Neural crest cell (in vitro differentiated cells): Measurements from ENCODE around the gene COX6B1. TPM values are rescaled to one million over a fixed set of nuclear protein-coding genes. Genes with fewer than 3 reads are reported as not detected.

Experiments used
- DNase-seq: peaks from one replicate; pipeline ENCODE4 v3.0.0; 2021; ENCODE audit warnings: low read depth, mixed read lengths, low spot score
- H3K27ac Mint-ChIP-seq: one replicate; pipeline ENCODE4 v1.8.0; 2021; ENCODE audit warnings: mild to moderate bottlenecking, mixed read lengths; ENCODE audit not compliant: unreplicated experiment
- H3K27me3 Mint-ChIP-seq: 2 replicates; pipeline ENCODE4 v1.8.0; 2021; ENCODE audit warnings: low read depth, mild to moderate bottlenecking, mixed read lengths
- H3K36me3 Mint-ChIP-seq: 2 replicates; pipeline ENCODE4 v1.8.0; 2021; ENCODE audit warnings: low read depth, mild to moderate bottlenecking, mixed read lengths
- H3K4me1 Mint-ChIP-seq: 2 replicates; pipeline ENCODE4 v1.8.0; 2021; ENCODE audit warnings: mixed read lengths
- H3K4me3 Mint-ChIP-seq: one replicate; pipeline ENCODE4 v1.8.0; 2021; ENCODE audit warnings: mild to moderate bottlenecking, mixed read lengths
- H3K9me3 Mint-ChIP-seq: 2 replicates; pipeline ENCODE4 v1.8.0; 2021; ENCODE audit warnings: mixed read lengths
- CTCF ChIP-seq: fragments of 200-600 bp; sonication (generic); conservative IDR thresholded peaks from 2 replicates; pipeline ENCODE4 v1.5.0; 2021; ENCODE audit warnings: antibody characterized with exemption, mild to moderate bottlenecking
- total RNA-seq: library from RNA; stranded (reverse); gene quantifications from 2 replicates; pipeline ENCODE4 v1.2.1, GENCODE V29; 2021

COX6B1 gene
- total RNA-seq, 1 donor from 2014 or later = 339 TPM

- DNase-seq = no peak
- H3K9me3 Mint-ChIP-seq = no peaks in the 10 kb centered on the region
- H3K4me3 Mint-ChIP-seq = no peak overlapping the region
- H3K36me3 Mint-ChIP-seq = no peaks in the 10 kb centered on the region
- H3K27me3 Mint-ChIP-seq = peaks cover 2% of the 10 kb centered on the region
- H3K27ac Mint-ChIP-seq = no peak overlapping the region
- H3K4me1 Mint-ChIP-seq = peaks cover 4% of the 10 kb centered on the region
- no peak for TF ChIP-seq CTCF
Measured at GRCh38 chr19:35695895-35696422, 47.8 kb downstream of the COX6B1 start.

GRCh38 chr19:35696835-35697234, 48.7 kb downstream of the COX6B1 start:
- no peaks in the 10 kb centered on the region for H3K36me3 Mint-ChIP-seq
- no peak for TF ChIP-seq CTCF
- no peak for DNase-seq
- no peak overlapping the region for H3K27ac Mint-ChIP-seq
- peaks cover 2% of the 10 kb centered on the region for H3K27me3 Mint-ChIP-seq
- H3K9me3 Mint-ChIP-seq = no peaks in the 10 kb centered on the region
- no peak overlapping the region for H3K4me3 Mint-ChIP-seq
- H3K4me1 Mint-ChIP-seq = peaks cover 4% of the 10 kb centered on the region

GRCh38 chr19:35702223-35703012, 54.3 kb downstream of the COX6B1 start:
- H3K4me3 Mint-ChIP-seq = peak overlapping the region; percentile 91
- H3K9me3 Mint-ChIP-seq = no peaks in the 10 kb centered on the region
- peaks cover 9% of the 10 kb centered on the region for H3K27me3 Mint-ChIP-seq
- DNase-seq = peak; percentile 83
- peak overlapping the region; percentile 53 for H3K27ac Mint-ChIP-seq
- H3K4me1 Mint-ChIP-seq = peaks cover 6% of the 10 kb centered on the region
- TF ChIP-seq CTCF = no peak
- no peaks in the 10 kb centered on the region for H3K36me3 Mint-ChIP-seq

- no peak for TF ChIP-seq CTCF
- H3K4me3 Mint-ChIP-seq = no peak overlapping the region
Measured at GRCh38 chr19:35703343-35703742, 55.2 kb downstream of the COX6B1 start.

GRCh38 chr19:35704218-35704617, 56.1 kb downstream of the COX6B1 start, which contains the start of gene ZBTB32:
Gene ZBTB32 (plus strand): TSS chr19:35704558. CDS start chr19:35714627, 10,069 bp downstream.
- peak; percentile 14 for DNase-seq
- H3K9me3 Mint-ChIP-seq = no peaks in the 10 kb centered on the region
- no peak within 1 kb of the TSS for H3K4me3 Mint-ChIP-seq

More at GRCh38 chr19:35703343-35703742, 55.2 kb downstream of the COX6B1 start:
- no peak for DNase-seq
- H3K4me1 Mint-ChIP-seq = peaks cover 6% of the 10 kb centered on the region
- H3K36me3 Mint-ChIP-seq = no peaks in the 10 kb centered on the region
- H3K9me3 Mint-ChIP-seq = no peaks in the 10 kb centered on the region
- H3K27ac Mint-ChIP-seq = no peak overlapping the region
- peaks cover 9% of the 10 kb centered on the region for H3K27me3 Mint-ChIP-seq

More at GRCh38 chr19:35704218-35704617, 56.1 kb downstream of the COX6B1 start, which contains the start of gene ZBTB32:
- H3K36me3 Mint-ChIP-seq = no peaks in the 10 kb centered on the region
- H3K4me1 Mint-ChIP-seq = peaks cover 6% of the 10 kb centered on the region
- H3K27me3 Mint-ChIP-seq = peaks cover 6% of the 10 kb centered on the region
- no peak for TF ChIP-seq CTCF
- H3K27ac Mint-ChIP-seq = no peak within 1 kb of the TSS

Other genes starting within 250 kb of the COX6B1 start
- not detected in 2 replicates for gene FFAR2, start 200.1 kb upstream of the COX6B1 start, total RNA-seq
- gene KRTDAP, start 157.9 kb upstream of the COX6B1 start, total RNA-seq = not detected in 2 replicates
- not detected in 2 replicates for gene DMKN, start 134.7 kb upstream of the COX6B1 start, total RNA-seq
- gene SBSN, start 120.0 kb upstream of the COX6B1 start, total RNA-seq = 0.20 and 0.21 TPM in 2 replicates
- not detected in 2 replicates for gene GAPDHS, start 114.9 kb upstream of the COX6B1 start, total RNA-seq
- 95.1 and 105 TPM in 2 replicates for gene TMEM147, start 102.7 kb upstream of the COX6B1 start, total RNA-seq
- not detected in 2 replicates for gene ATP4A, start 84.7 kb upstream of the COX6B1 start, total RNA-seq
- gene PMIS2, start 62.1 kb upstream of the COX6B1 start, total RNA-seq = not detected in 2 replicates
- 52.8 and 55.9 TPM in 2 replicates for gene HAUS5, start 35.6 kb upstream of the COX6B1 start, total RNA-seq
- 88.1 and 96.8 TPM in 2 replicates for gene RBM42, start 19.3 kb upstream of the COX6B1 start, total RNA-seq
- gene ETV2, start 6.6 kb upstream of the COX6B1 start, total RNA-seq = 1.7 and 1.8 TPM in 2 replicates
- gene UPK1A, start 18.2 kb downstream of the COX6B1 start, total RNA-seq = not detected in 2 replicates
- not detected in 2 replicates for gene ZBTB32, start 56.2 kb downstream of the COX6B1 start, total RNA-seq
- gene KMT2B, start 69.7 kb downstream of the COX6B1 start, total RNA-seq = 60.1 and 64.2 TPM in 2 replicates
- 4.2 and 6.3 TPM in 2 replicates for gene IGFLR1, start 94.1 kb downstream of the COX6B1 start, total RNA-seq
- 19.4 and 21.6 TPM in 2 replicates for gene U2AF1L4, start 97.1 kb downstream of the COX6B1 start, total RNA-seq
- 67.3 and 69.2 TPM in 2 replicates for gene PSENEN, start 97.3 kb downstream of the COX6B1 start, total RNA-seq
- 7.5 and 12.5 TPM in 2 replicates for gene LIN37, start 100.3 kb downstream of the COX6B1 start, total RNA-seq
- gene HSPB6, start 108.7 kb downstream of the COX6B1 start, total RNA-seq = 0.37 and 0.64 TPM in 2 replicates
- 63.4 and 64.0 TPM in 2 replicates for gene PROSER3, start 109.9 kb downstream of the COX6B1 start, total RNA-seq
- 109 and 110 TPM in 2 replicates for gene ARHGAP33, start 127.2 kb downstream of the COX6B1 start, total RNA-seq
- not detected in 2 replicates for gene PRODH2, start 164.5 kb downstream of the COX6B1 start, total RNA-seq
- gene NPHS1, start 204.2 kb downstream of the COX6B1 start, total RNA-seq = not detected in 2 replicates
- 4.5 and 5.2 TPM in 2 replicates for gene KIRREL2, start 208.6 kb downstream of the COX6B1 start, total RNA-seq
- 140 and 143 TPM in 2 replicates for gene APLP1, start 220.3 kb downstream of the COX6B1 start, total RNA-seq